T-helper 2 cell treated with Interferon-gamma antibody and Interleukin-4, amounts not matched to agents 100 ng/mL and 5 ng/mL, for 36 hours (primary cell): ENCODE measurements around the gene PSD4. TPM values are rescaled to one million over a fixed set of nuclear protein-coding genes. Genes with fewer than 3 reads are reported as not detected.

ENCODE experiments used
- intact Hi-C: fragments of 100-400 bp; cut with micrococcal nuclease; formaldehyde crosslinking; loops from one replicate; pipeline ENCODE4 v1.15.1; 2023
- total RNA-seq: library from RNA; stranded (reverse); gene quantifications from 2 replicates; pipeline ENCODE4 v1.2.3, GENCODE V29; 2022

Gene PSD4
- total RNA-seq, 1 donor from 2014 or later = 302 TPM

GRCh38 chr2:113202305-113203216 is 28.8 kb downstream of the PSD4 start:
- intact Hi-C loops = loop anchor here (5.0 kb wide), 1 partner anchor 190 kb away; no protein-coding TSS in a partner anchor

GRCh38 chr2:113203217-113203530 is 29.4 kb downstream of the PSD4 start:
- intact Hi-C loops = loop anchor here (5.0 kb wide), 1 partner anchor 189 kb away; no protein-coding TSS in a partner anchor

GRCh38 chr2:113203901-113204519 is 30.2 kb downstream of the PSD4 start:
- intact Hi-C loops = loop anchor here (1.0 to 5.0 kb wide), 2 partner anchors 166 to 188 kb away; no protein-coding TSS in a partner anchor

- intact Hi-C loops = no loop called here
These were observed 32.5 kb downstream of the PSD4 start for GRCh38 chr2:113206251-113206650.

- intact Hi-C loops = no loop called here
These were observed 33.2 kb downstream of the PSD4 start for GRCh38 chr2:113207021-113207420.

GRCh38 chr2:113208396-113208795 is 34.6 kb downstream of the PSD4 start:
- intact Hi-C loops = no loop called here

- intact Hi-C loops = no loop called here
These were observed 35.4 kb downstream of the PSD4 start for GRCh38 chr2:113209011-113209645.

- intact Hi-C loops = no loop called here
These were observed 35.9 kb downstream of the PSD4 start for GRCh38 chr2:113209646-113210171.

- intact Hi-C loops = no loop called here
These were observed 37.7 kb downstream of the PSD4 start for GRCh38 chr2:113211226-113212105.

GRCh38 chr2:113212245-113213060 is 38.7 kb downstream of the PSD4 start:
- intact Hi-C loops = no loop called here

- intact Hi-C loops = no loop called here
These were observed 39.5 kb downstream of the PSD4 start for GRCh38 chr2:113213061-113213930.

- intact Hi-C loops = no loop called here
These were observed 40.4 kb downstream of the PSD4 start for GRCh38 chr2:113214141-113214540.

- intact Hi-C loops = no loop called here
These were observed 41.3 kb downstream of the PSD4 start for GRCh38 chr2:113215056-113215455.

- intact Hi-C loops = no loop called here
These were observed 42.5 kb downstream of the PSD4 start for GRCh38 chr2:113216321-113216720.

GRCh38 chr2:113216891-113217454 is 43.2 kb downstream of the PSD4 start:
- intact Hi-C loops = no loop called here

- intact Hi-C loops = no loop called here
These were observed 43.9 kb downstream of the PSD4 start for GRCh38 chr2:113217455-113218282.

GRCh38 chr2:113218283-113219091 is 44.7 kb downstream of the PSD4 start:
- intact Hi-C loops = no loop called here
